CD4-positive, alpha-beta T cell treated with Interleukin-4 for 4 hours (primary cell): ENCODE data around the gene CNOT8.
"Not testable (repeated sequence)": the region's sequence is repeated elsewhere in the genome, so short reads cannot be mapped to it uniquely, and the experiment has no call there.

Source experiments
- DNase-seq: peaks from one replicate; pipeline ENCODE4 v3.0.0-alpha.2; 2020

CNOT8 gene

GRCh38 chr5:154866841-154867240 is 8.4 kb downstream of the CNOT8 start:
- DNase-seq: no peak

GRCh38 chr5:154868702-154869101 is 10.3 kb downstream of the CNOT8 start:
- peak; percentile 3 for DNase-seq

GRCh38 chr5:154871734-154872133 is 13.3 kb downstream of the CNOT8 start:
- DNase-seq: no peak

GRCh38 chr5:154873791-154874331 is 15.4 kb downstream of the CNOT8 start:
- DNase-seq: no peak

GRCh38 chr5:154878642-154879335 is 20.4 kb downstream of the CNOT8 start:
- DNase-seq: peak; percentile 0

- no peak for DNase-seq
Observed at GRCh38 chr5:154881986-154882385, 23.6 kb downstream of the CNOT8 start.

GRCh38 chr5:154884424-154884823 is 26.0 kb downstream of the CNOT8 start:
- DNase-seq: no peak

- DNase-seq: no peak
Observed at GRCh38 chr5:154885439-154885838, 27.0 kb downstream of the CNOT8 start.

- no peak for DNase-seq
Observed at GRCh38 chr5:154892369-154892771, 33.9 kb downstream of the CNOT8 start.

- DNase-seq: no peak
Observed at GRCh38 chr5:154893381-154893780, 35.0 kb downstream of the CNOT8 start.

GRCh38 chr5:154895606-154896561 is 37.5 kb downstream of the CNOT8 start:
- no peak for DNase-seq

- DNase-seq: no peak
Observed at GRCh38 chr5:154896562-154897165, 38.2 kb downstream of the CNOT8 start.

GRCh38 chr5:154898210-154898609 is 39.8 kb downstream of the CNOT8 start:
- no peak for DNase-seq

- DNase-seq: no peak
Observed at GRCh38 chr5:154899151-154899816, 40.9 kb downstream of the CNOT8 start.

GRCh38 chr5:154900066-154900465 is 41.6 kb downstream of the CNOT8 start:
- no peak for DNase-seq

GRCh38 chr5:154901276-154901675 is 42.8 kb downstream of the CNOT8 start:
- DNase-seq: no peak

GRCh38 chr5:154901913-154902312 is 43.5 kb downstream of the CNOT8 start:
- no peak for DNase-seq

GRCh38 chr5:154905601-154906000 is 47.2 kb downstream of the CNOT8 start:
- not testable (repeated sequence) for DNase-seq

GRCh38 chr5:154916874-154917273 is 58.4 kb downstream of the CNOT8 start:
- no peak for DNase-seq

- DNase-seq: no peak
Observed at GRCh38 chr5:154917757-154918156, 59.3 kb downstream of the CNOT8 start.

GRCh38 chr5:154923441-154924430 is 65.3 kb downstream of the CNOT8 start:
- no peak for DNase-seq
